Astrocyte (in vitro differentiated cells and primary cell): ENCODE data around the gene PPP1R1A.

Source experiments
- CTCF ChIP-seq: IDR thresholded peaks from 2 replicates; pipeline ENCODE4 v1.5.1; 2011; ENCODE audit warnings: low read depth, mild to moderate bottlenecking, inconsistent platforms, low read length, moderate library complexity; ENCODE audit not compliant: insufficient read depth
- EZH2 ChIP-seq: IDR thresholded peaks from 2 replicates; pipeline ENCODE4 v1.6.1; 2012; ENCODE audit warnings: mild to moderate bottlenecking, low read length, inconsistent platforms; ENCODE audit not compliant: insufficient read depth

- TF ChIP-seq CTCF = no peak
- no peak for TF ChIP-seq EZH2
Measured at GRCh38 chr12:54627304-54627703, 38.8 kb upstream of the PPP1R1A start.
